Measurements from ENCODE around the gene CD53.

The CD53 gene

GRCh38 chr1:110888049-110888448, 15.1 kb downstream of the CD53 start:
- H3K36me3 Mint-ChIP-seq (ENCODE audit: low read depth) = peaks cover 79% of the 10 kb centered on the region

GRCh38 chr1:110888641-110889040, 15.7 kb downstream of the CD53 start:
- peaks cover 3% of the 10 kb centered on the region for H3K9me3 Mint-ChIP-seq
- no peaks in the 10 kb centered on the region for H3K27me3 Mint-ChIP-seq
- peaks cover 87% of the 10 kb centered on the region for H3K4me1 Mint-ChIP-seq (ENCODE audit: low read depth)
- H3K4me3 Mint-ChIP-seq = peak overlapping the region; percentile 52
- H3K36me3 Mint-ChIP-seq (ENCODE audit: low read depth) = peaks cover 81% of the 10 kb centered on the region
- no peak for DNase-seq
- peak overlapping the region; percentile 84 for H3K27ac Mint-ChIP-seq

More at GRCh38 chr1:110888049-110888448, 15.1 kb downstream of the CD53 start:
- DNase-seq = no peak
- Mint-ChIP-seq H3K27me3 (no peaks in the 10 kb centered on the region), H3K27ac (peak overlapping the region; percentile 84), H3K4me3 (peak overlapping the region; percentile 52), H3K9me3 (peaks cover 3% of the 10 kb centered on the region), H3K4me1 (ENCODE audit: low read depth) (peaks cover 86% of the 10 kb centered on the region)

GRCh38 chr1:110890474-110891196, 17.7 kb downstream of the CD53 start:
- DNase-seq = no peak
- Mint-ChIP-seq H3K27ac (peak overlapping the region; percentile 87), H3K36me3 (ENCODE audit: low read depth) (peaks cover 89% of the 10 kb centered on the region), H3K4me1 (ENCODE audit: low read depth) (peaks cover 89% of the 10 kb centered on the region), H3K9me3 (peaks cover 3% of the 10 kb centered on the region), H3K4me3 (peak overlapping the region; percentile 28), H3K27me3 (no peaks in the 10 kb centered on the region)

- Mint-ChIP-seq H3K27ac (peak overlapping the region; percentile 81), H3K9me3 (peaks cover 3% of the 10 kb centered on the region), H3K4me1 (ENCODE audit: low read depth) (peaks cover 93% of the 10 kb centered on the region), H3K4me3 (no peak overlapping the region), H3K27me3 (no peaks in the 10 kb centered on the region), H3K36me3 (ENCODE audit: low read depth) (peaks cover 95% of the 10 kb centered on the region)
- no peak for DNase-seq
Measured at GRCh38 chr1:110893908-110894490, 21.1 kb downstream of the CD53 start.

DNA sequence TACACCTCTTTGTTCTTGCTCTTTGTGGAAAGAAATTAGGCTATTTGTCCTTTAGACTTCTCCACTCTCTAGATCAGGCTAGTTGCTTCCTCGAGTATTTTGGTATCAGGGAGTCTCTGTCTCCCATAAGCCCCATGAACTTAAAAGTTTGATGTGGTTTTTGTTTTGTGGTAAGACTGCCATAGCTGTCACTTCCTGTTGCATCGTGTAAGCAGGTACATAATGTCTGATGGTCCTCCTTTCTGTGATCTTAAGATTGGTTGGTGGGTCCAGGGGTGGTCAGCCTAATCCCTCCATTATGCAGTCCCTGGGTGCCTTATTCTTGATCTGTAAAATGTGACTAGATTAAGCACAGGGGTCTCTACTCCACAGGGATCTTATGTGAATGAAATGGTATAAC, 23.1 kb downstream of the CD53 start:
- DNase-seq = no peak
- Mint-ChIP-seq H3K27me3 (no peaks in the 10 kb centered on the region), H3K36me3 (ENCODE audit: low read depth) (peaks cover 98% of the 10 kb centered on the region), H3K27ac (peak overlapping the region; percentile 81), H3K4me1 (ENCODE audit: low read depth) (peaks cover 81% of the 10 kb centered on the region), H3K9me3 (peaks cover 3% of the 10 kb centered on the region), H3K4me3 (no peak overlapping the region)

DNA sequence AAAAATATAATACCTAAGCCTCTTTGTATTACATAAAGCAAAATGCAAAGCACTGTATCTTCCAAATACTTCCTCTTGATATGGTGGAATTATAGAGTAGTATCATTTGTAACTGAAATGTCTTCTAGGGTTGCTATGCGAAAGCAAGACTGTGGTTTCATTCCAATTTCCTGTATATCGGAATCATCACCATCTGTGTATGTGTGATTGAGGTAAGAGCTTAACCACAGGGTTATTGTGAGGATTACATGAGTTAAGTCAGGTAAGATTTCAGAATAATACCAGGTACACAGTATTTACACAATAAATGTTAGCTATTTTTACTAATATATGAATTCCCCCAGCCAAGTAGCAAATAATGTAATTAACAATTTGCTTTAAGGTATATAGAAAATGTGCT, 24.7 kb downstream of the CD53 start:
- Mint-ChIP-seq H3K27me3 (no peaks in the 10 kb centered on the region), H3K36me3 (ENCODE audit: low read depth) (peaks cover 98% of the 10 kb centered on the region), H3K4me1 (ENCODE audit: low read depth) (peaks cover 70% of the 10 kb centered on the region), H3K27ac (peak overlapping the region; percentile 81), H3K9me3 (no peaks in the 10 kb centered on the region), H3K4me3 (no peak overlapping the region)
- no peak for DNase-seq

DNA sequence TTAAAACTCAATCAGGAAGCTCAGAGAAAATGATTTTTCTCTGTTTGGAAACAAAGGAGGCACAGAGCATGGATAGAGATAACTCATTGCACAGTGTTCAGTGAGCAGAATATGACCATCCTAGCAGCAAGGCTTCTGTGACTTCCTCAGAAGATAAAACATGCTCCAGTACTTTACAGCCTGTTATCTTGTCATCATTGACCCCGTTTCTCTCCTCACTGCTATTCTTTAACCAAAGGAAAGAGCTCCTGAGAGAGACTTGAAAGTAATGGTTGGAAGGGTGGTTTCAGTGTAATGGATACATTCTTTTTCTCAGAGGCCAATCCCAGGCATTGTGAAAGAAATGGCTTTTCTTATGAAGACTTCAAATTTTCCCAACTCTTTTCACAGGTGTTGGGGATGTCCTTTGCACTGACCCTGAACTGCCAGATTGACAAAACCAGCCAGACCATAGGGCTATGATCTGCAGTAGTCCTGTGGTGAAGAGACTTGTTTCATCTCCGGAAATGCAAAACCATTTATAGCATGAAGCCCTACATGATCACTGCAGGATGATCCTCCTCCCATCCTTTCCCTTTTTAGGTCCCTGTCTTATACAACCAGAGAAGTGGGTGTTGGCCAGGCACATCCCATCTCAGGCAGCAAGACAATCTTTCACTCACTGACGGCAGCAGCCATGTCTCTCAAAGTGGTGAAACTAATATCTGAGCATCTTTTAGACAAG, 25.9 kb downstream of the CD53 start:
- Mint-ChIP-seq H3K4me1 (ENCODE audit: low read depth) (peaks cover 57% of the 10 kb centered on the region), H3K4me3 (no peak overlapping the region), H3K36me3 (ENCODE audit: low read depth) (peaks cover 98% of the 10 kb centered on the region), H3K27me3 (no peaks in the 10 kb centered on the region), H3K9me3 (peaks cover 1% of the 10 kb centered on the region), H3K27ac (peak overlapping the region; percentile 81)
- DNase-seq = no peak

DNA sequence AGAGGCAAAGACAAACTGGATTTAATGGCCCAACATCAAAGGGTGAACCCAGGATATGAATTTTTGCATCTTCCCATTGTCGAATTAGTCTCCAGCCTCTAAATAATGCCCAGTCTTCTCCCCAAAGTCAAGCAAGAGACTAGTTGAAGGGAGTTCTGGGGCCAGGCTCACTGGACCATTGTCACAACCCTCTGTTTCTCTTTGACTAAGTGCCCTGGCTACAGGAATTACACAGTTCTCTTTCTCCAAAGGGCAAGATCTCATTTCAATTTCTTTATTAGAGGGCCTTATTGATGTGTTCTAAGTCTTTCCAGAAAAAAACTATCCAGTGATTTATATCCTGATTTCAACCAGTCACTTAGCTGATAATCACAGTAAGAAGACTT, 26.5 kb downstream of the CD53 start:
- Mint-ChIP-seq H3K36me3 (ENCODE audit: low read depth) (peaks cover 98% of the 10 kb centered on the region), H3K9me3 (peaks cover 5% of the 10 kb centered on the region), H3K27me3 (no peaks in the 10 kb centered on the region), H3K4me1 (ENCODE audit: low read depth) (peaks cover 54% of the 10 kb centered on the region), H3K4me3 (no peak overlapping the region), H3K27ac (peak overlapping the region; percentile 81)
- no peak for DNase-seq

GRCh38 chr1:110902820-110903463, 30.0 kb downstream of the CD53 start:
- no peak for DNase-seq
- H3K4me3 Mint-ChIP-seq = no peak overlapping the region
- H3K4me1 Mint-ChIP-seq (ENCODE audit: low read depth) = peaks cover 27% of the 10 kb centered on the region
- H3K27ac Mint-ChIP-seq = no peak overlapping the region
- peaks cover 68% of the 10 kb centered on the region for H3K36me3 Mint-ChIP-seq (ENCODE audit: low read depth)
- H3K27me3 Mint-ChIP-seq = no peaks in the 10 kb centered on the region
- peaks cover 16% of the 10 kb centered on the region for H3K9me3 Mint-ChIP-seq

DNA sequence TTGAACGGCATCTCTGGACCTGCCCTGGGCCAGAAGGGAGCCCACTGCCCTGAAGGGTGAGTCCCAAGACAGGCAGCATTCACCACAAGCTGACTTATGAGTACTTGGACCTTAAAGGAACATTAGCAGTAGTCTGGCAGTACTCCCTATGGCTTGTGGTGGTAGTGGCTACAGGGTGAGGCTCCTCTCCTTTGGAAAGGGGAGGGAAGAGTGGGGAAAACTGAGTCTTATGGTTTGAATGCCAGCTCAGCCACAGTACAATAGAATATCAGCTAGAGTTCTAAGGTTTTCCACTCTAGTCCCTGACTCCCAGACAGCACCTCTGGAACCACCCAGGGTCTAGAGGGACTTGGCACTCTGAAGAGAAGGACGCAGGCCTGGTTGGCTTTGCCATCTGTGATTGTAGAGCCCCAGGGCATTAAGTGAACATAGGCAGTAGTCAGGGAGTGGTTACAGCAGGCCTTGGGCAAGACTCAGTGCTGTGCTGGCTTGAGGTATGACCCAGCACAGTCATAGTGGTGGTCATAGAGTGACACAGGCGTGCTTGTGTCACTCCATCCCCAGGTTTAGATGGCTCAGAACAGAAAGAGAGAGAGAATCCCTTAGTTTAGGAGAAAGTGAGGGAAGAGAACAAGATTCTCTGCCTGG, 31.0 kb downstream of the CD53 start:
- Mint-ChIP-seq H3K36me3 (ENCODE audit: low read depth) (peaks cover 61% of the 10 kb centered on the region), H3K27ac (peak overlapping the region; percentile 67), H3K4me1 (ENCODE audit: low read depth) (peaks cover 17% of the 10 kb centered on the region), H3K27me3 (no peaks in the 10 kb centered on the region), H3K4me3 (no peak overlapping the region), H3K9me3 (peaks cover 25% of the 10 kb centered on the region)
- DNase-seq = no peak

DNA sequence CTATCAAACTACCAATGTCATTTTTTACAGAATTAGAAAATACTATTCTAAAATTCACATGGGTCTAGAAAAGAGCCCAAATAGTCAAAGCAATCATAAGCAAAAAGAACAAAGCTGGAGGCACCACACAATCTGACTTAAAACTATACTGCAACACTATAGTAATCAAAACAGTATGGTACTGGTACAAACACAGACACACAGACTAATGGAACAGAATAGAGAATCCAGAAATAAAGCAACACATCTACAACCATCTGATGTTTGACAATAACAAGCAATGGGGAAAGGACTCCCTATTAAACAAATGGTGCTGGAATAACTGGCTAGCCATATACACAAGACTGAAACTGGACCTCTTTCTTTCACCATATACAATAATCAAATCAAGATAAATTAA, 39.8 kb downstream of the CD53 start:
- H3K4me3 Mint-ChIP-seq = no peak overlapping the region
- peaks cover 25% of the 10 kb centered on the region for H3K9me3 Mint-ChIP-seq
- DNase-seq = no peak
- H3K27ac Mint-ChIP-seq = no peak overlapping the region
- H3K27me3 Mint-ChIP-seq = no peaks in the 10 kb centered on the region
- H3K36me3 Mint-ChIP-seq (ENCODE audit: low read depth) = peaks cover 8% of the 10 kb centered on the region
- peaks cover 16% of the 10 kb centered on the region for H3K4me1 Mint-ChIP-seq (ENCODE audit: low read depth)

DNA sequence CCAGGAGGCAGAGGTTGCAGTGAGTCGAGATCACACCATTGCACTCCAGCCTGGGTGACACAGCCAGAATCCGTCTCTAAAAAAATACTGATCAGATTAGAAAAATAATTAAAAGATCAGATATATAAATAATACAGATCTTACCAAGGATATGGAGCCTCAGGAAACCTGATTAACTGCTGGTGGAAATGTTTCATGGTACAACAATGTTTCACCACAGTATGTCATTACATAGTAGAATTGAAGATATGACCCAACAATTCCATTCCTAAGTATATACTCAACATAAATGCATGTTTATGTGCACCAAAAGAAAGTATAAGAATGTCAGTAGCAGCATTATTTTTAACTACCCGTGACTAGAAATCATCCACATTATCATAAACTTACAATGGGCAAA, 41.7 kb downstream of the CD53 start:
- Mint-ChIP-seq H3K4me3 (no peak overlapping the region), H3K27ac (no peak overlapping the region), H3K9me3 (peaks cover 11% of the 10 kb centered on the region), H3K27me3 (no peaks in the 10 kb centered on the region), H3K36me3 (ENCODE audit: low read depth) (peaks cover 2% of the 10 kb centered on the region), H3K4me1 (ENCODE audit: low read depth) (peaks cover 15% of the 10 kb centered on the region)
- DNase-seq = no peak

GRCh38 chr1:110915804-110916203, 42.9 kb downstream of the CD53 start:
- Mint-ChIP-seq H3K9me3 (peaks cover 6% of the 10 kb centered on the region), H3K4me1 (ENCODE audit: low read depth) (peaks cover 15% of the 10 kb centered on the region), H3K27me3 (no peaks in the 10 kb centered on the region), H3K36me3 (ENCODE audit: low read depth) (no peaks in the 10 kb centered on the region), H3K27ac (no peak overlapping the region), H3K4me3 (no peak overlapping the region)
- DNase-seq = no peak

GRCh38 chr1:110916274-110916668, 43.3 kb downstream of the CD53 start:
- Mint-ChIP-seq H3K9me3 (peaks cover 2% of the 10 kb centered on the region), H3K36me3 (ENCODE audit: low read depth) (no peaks in the 10 kb centered on the region), H3K27me3 (no peaks in the 10 kb centered on the region), H3K4me1 (ENCODE audit: low read depth) (peaks cover 15% of the 10 kb centered on the region), H3K27ac (peak overlapping the region; percentile 53), H3K4me3 (peak overlapping the region; percentile 47)
- no peak for DNase-seq

Data from activated T-cell treated with anti-CD3 and anti-CD28 coated beads, Interleukin-2, amount 50 U/mL, for 24 hours (primary cell).